ENCODE data around the gene EPC2.

The EPC2 gene, protein sequence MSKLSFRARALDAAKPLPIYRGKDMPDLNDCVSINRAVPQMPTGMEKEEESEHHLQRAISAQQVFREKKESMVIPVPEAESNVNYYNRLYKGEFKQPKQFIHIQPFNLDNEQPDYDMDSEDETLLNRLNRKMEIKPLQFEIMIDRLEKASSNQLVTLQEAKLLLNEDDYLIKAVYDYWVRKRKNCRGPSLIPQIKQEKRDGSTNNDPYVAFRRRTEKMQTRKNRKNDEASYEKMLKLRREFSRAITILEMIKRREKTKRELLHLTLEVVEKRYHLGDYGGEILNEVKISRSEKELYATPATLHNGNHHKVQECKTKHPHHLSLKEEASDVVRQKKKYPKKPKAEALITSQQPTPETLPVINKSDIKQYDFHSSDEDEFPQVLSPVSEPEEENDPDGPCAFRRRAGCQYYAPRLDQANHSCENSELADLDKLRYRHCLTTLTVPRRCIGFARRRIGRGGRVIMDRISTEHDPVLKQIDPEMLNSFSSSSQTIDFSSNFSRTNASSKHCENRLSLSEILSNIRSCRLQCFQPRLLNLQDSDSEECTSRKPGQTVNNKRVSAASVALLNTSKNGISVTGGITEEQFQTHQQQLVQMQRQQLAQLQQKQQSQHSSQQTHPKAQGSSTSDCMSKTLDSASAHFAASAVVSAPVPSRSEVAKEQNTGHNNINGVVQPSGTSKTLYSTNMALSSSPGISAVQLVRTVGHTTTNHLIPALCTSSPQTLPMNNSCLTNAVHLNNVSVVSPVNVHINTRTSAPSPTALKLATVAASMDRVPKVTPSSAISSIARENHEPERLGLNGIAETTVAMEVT

DNA sequence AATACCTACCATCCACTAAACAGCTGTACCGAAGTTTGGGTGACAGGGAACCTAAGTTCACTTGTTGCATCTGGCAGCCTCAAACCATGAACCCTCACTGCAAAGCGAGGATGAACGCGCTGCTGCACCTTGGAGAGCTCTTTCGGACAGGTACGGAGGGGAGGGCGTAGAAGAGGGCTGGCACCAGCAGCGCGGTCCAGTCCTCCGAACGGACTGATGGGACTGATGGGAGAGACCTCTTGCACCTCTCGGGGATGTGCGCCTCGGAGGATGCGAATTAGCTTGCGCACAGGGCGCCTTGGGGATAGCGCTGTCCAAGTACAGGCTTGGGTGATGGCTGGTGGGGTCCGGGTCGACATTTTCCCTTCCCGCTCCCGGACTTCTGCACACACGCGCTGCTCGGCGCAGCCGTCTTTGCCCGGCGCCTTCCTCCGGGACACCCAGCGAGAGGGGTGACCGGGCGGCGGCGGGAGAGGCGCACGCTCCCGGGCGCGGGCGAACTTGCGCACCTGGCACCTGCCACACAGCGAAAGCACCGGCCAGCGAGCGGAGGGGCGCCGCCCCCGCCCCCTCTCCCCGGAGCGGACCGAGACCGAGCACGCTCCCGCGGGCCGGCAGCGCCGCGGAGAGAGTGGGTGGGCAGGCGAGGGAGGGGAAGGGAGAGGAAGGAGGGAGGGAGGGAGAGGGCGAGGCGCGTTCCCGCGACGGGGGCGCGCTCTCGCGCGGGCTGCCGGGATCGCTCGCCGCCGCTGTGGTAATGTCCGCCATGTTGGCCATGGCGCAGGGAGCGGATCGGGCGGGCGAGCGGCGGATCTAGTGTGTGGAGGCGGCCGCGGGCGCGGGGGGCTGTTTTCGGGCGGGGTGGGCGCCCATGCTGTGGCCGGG is at the start of gene EPC2:
Gene EPC2 (plus strand): TSS at position 754 of the 885 bp plus-strand sequence. CDS start 267 bp downstream, outside the sequence.
- peak; percentile 65 to 80 for DNase-seq (ENCODE audit: low read depth in 2 of 2)

DNA sequence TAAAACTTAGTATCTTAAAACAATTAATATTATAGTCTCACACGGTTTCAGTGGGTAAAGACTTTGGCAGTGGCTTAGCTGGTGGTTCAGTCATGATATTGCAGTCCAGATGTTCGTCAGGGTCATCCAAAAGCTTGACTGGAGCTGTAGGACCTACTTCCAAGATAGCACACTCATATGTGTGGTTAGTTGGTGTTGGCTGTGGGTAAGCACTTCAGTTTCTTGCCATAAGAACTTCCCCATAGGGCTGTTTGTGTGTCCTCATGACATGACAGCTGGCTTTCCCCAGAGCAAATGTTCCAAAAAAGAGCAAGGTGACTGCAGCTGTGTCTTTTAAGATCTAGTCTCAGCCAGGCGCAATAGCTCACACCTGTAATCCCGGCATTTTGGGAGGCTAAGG is 48.5 kb upstream of the EPC2 start:
- DNase-seq (ENCODE audit: low read depth in 2 of 2), result no peak

DNA sequence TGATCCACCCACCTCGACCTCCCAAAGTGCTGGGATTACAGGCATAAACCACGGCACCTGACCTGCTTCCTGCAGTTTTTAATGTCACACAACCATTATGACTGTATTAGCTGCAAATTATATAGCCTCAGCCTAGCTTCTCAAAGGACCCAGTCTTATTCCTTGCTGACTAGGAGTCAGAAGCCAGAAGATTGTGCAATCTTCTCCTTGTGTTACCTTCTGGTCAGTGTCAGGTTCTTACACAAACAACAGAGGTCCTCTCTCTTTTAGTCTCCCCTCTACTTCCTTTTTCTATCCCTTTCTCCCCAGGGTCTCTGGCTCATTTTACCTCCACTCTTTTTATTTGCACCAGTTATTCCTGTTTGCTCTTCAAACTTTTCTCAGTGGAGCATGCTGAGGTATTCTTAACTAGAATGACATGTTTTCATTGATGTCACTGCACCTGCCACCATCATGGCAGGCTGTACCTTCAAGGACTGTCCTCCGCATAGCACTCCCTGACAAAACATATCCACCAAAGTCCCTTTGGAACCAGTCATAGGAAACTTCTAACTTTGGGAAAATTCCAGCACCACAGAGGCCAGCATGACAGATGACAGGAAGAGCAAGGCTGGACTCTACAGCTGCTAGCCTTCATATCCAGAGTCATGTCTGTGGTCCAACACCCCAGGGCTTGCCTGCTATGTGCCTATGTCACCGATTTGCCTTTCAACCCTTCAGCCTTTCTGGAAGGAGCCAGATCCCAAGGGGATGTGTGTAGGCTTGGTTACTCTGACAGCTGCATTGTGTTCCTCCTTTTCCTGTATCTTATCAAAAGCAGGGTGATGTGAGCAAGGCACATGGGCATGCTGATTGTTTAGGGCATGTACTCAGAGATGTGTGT is 45.2 kb upstream of the EPC2 start:
- no peak for DNase-seq (ENCODE audit: low read depth in 2 of 2)

DNA sequence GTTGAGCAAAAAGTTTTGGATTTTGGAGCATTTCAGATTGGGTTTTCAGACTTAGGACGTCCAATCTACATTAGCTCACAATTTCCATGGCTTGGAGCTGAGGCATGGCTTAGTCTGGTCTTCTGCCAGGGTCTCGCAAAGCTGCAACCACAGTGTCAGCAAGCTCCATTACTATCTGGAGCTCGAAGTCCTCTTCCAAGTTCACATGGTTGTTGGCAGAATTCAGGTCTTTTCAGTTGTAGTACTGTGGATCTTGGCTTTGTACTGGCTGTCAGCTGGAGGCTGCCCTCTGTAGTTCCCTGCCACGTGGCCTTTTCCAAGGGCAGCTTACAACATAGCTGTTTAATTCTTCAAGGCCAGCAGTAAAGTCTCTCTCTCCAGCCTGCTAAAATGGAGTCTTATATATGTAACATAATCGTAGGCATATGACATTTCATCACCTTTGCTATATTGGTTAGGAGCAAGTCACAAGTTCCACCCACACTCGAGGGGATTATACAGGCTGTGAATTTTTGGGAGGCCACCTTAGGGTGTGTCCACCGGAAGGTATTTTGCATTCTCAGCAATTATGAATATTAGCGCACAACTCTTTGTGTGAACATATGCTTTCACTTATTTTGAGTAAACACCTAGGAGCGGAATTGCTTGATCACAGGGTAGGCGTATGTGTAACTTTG is 41.5 kb upstream of the EPC2 start:
- DNase-seq (ENCODE audit: low read depth in 2 of 2), result no peak

DNA sequence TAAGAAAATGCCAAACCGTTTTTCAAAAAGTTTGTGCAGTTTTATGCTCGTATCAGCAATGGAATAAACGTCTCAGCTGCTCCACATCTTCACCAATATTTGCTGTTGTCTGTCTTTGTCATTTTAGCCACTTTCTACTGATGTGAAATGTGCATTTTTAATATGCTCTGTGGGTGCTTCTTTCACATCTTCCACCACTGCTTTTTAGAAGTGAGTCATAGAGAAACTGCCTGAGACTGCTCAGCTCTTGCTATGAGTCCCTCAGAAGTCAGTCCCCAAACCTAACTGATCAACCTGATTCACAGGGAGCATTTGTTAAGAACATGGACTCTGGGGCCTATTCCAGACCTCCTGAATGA is 41.0 kb upstream of the EPC2 start:
- DNase-seq (ENCODE audit: low read depth in 2 of 2), result no peak

DNA sequence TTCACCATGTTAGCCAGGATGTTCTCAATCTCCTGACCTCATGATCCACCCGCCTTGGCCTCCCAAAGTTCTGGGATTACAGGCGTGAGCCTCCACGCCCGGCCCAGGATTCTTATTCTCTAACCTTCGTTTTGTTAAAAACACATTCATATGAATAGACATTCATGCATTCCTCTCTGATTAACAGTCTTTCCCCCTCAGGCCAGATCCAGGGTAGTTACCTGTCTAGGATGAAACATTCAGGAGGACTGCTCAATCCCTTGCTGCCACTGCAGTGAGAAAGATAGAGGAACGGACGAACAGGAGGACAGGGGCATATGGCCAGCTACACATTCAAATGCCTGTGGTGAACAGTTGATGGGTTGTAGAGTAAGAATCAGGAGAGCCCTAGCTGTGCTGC is 39.6 kb upstream of the EPC2 start:
- DNase-seq (ENCODE audit: low read depth in 2 of 2), result no peak

DNA sequence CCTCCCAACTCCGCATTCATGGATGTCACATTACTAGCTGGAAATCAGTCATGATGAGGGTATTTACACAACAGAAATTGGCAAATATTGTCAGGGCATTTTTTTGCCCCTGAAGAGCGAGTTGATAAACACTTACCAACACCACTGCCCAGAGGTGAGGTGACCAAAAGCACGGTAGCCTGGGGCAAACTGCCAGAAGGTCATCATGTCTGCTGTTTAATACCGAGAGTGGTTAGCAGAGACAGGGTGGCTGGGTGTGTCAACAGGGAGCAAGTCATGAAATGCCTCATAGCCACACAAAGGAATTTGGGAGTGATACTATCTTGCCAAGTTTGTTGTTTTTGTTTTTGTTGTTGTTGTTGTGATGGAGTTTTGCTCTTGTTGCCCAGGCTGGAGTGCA is 37.0 kb upstream of the EPC2 start:
- DNase-seq (ENCODE audit: low read depth in 2 of 2), result no peak

DNA sequence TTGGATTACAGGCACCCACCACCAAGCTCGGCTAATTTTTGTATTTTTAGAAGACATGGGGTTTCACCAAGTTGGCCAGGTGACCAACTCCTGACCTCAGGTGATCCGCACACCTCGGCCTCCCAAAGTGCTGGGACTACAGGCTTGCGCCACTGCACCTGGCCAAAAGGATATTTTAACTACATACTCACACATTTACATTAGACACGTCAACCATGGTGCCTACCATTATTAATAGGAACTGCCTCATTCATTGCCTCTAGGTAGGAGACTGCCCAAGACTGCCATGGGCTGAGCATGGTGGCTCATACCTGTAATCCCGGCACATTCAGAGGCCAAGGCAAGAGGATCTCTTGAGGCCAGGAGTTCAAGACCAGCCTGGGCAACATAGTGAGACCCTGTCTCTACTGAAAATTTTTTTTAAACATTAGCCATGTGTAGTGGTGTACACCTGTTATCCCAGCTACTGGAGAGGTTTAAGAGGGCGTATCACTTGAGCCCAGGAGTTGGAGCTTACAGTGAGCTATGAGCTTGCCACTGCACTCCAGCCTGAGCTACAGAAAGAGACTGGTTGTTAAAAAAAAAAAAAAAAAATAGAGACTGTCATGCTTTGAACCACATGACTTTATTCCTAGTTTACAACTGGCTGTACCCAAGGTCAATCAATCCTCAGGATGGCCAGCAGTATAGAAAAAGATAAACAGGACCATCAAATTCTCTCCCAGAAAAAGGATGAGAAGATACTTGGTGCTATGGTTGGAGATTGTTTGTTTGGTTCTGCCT is 31.1 kb upstream of the EPC2 start:
- no peak for DNase-seq (ENCODE audit: low read depth in 2 of 2)

DNA sequence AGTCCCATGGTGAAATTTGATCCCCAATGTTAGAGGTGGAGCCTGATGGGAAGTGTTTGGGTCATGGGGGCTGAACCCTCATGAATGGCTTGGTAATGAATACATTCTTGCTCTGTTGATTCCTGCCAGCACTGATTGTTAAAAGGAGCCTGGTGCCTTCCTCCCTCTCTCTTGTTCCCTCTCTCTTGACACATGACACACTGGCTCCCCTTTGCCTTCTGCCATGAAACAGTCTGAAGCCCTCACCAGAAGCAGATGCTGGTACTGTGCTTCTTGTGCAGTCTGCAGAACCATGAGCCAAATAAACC is 30.6 kb upstream of the EPC2 start:
- DNase-seq (ENCODE audit: low read depth in 2 of 2), result no peak

DNA sequence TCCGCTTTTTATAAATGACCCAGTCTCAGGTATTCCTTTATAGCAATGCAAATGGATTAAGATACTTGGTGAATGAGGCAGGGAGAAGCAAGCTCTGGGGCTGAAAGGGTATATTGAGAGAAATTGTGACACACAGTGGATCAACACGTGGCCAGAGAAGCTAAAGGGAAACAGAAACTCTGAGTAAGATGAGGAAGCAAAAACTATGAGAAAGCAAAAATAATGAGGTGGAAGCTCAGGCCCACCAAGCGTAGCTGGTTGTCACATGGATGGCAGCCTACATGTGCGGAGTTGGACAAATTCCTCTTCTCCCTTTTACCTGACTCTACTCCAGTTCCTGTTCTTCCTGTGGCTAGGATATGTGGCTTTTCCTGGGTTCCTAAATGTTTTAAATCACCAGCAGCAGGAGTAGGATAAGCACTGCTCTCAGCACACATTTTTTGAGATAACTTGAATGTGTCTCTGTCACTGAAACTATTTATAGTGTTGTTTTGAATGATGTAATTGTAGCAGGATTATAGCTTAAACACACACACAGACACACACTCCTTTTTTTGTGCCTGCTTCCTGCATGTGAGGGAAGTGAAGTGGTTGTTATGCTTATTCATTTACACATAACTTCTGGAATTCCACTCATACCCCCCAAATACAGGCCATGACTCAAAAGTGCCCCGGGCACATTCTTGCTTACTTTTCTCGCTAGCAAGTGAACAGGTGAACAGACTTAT is 30.1 kb upstream of the EPC2 start:
- DNase-seq (ENCODE audit: low read depth in 2 of 2), result no peak

DNA sequence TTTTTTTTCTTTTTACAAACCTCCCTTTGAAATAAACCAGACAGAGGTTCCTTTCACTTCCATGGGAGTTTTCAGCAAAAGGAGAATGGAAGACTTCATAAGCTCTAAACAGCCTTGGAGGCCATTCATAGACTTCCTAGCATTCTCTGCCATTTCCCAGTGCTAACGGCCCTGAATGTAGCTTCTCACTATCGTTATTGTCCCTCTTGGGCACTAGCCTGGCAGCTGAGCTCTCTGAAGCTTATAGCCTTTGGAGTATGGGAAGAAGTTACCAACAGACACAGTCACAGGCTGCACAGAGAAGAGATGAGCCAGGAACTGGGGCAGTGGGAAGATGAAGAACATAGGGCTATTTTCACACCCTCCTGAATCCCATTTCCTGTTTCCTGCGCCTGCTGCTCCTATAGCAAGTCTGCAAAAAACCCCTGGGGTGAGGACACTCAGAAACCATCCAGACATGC is 29.1 kb upstream of the EPC2 start:
- DNase-seq (ENCODE audit: low read depth in 2 of 2), result no peak

DNA sequence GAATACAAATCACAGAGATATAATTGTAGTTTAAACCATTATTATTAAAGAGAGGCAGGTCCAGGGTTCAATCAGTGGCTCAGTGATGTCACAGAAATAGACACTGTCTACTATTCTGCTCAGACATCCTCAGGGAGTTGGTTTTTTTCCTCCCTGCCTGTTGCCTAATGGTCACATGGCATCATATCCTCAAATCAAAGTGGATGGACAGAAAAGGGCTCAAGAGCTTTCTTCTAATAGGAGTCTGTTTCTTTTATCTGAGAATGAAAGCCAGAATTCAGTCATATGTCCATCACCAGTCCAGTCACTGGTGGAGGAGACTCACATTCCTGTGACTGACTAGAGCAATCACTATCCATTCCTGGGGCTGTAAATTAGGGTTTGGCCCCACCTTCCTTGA is 27.9 kb upstream of the EPC2 start:
- no peak for DNase-seq (ENCODE audit: low read depth in 2 of 2)

DNA sequence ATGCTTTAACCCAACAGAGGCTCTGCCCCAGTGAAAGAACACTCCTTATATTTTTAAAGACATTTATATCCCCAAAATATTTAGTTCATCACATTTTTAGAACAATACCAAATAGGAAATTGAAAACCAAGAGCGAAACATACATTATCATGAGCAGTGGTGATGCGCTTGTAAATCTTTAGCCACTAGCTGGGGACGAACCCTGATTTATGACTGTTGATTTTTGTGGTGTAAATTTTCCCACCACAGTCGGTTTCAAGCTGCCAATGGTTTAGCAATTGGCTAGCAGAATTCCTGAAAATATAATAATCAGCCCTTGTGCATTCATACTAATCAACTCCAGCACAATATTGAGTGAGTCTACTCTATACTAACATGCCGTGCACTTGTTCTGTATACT is 27.3 kb upstream of the EPC2 start:
- no peak for DNase-seq (ENCODE audit: low read depth in 2 of 2)

DNA sequence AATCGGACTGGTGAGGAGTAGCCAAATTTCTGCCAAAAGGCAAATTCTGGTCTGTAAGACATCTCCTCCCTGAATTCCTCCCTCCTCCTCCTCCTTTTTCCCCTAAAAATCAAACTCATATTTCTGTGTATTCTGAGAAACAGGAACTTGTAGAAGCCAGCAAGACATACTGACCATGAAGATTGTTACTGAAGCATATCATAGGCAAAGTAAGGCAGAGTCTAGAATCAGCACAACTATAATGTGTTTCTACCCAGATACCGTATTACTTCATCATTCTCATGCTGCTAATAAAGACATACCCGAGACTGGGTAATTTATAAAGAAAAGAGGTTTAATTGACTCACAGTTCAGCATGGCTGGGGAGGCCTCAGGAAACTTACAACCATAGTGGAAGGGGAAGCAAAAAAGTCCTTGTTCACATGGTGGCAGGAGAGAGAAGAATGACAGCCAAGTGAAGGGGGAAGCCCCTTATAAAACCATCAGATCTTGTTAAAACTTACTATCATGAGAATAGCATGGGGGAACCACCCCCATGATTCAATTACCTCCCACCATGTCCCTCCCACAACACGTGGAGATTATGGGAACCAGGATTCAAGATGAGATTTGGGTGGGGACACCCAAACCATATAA is 24.9 kb upstream of the EPC2 start:
- DNase-seq (ENCODE audit: low read depth in 2 of 2), result no peak

DNA sequence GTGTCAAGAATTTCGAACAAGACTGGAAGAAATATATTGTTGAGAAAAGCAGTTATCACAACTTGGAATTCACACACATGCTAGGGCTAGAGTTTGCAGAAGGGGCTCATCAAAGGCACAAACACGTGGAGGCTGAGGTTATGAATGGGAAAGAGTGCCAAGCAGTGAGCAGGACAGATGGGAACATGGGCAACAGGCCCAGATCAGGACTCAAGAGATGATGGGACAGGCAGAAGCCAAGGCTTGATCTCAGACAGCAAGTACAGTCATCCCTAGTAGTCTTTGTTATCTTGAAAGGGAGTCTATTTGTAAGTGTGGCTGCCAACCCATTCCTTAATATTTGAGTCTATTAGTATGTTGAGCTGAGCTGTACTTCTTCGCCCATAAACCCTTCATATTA is 22.2 kb upstream of the EPC2 start:
- DNase-seq (ENCODE audit: low read depth in 2 of 2), result no peak

DNA sequence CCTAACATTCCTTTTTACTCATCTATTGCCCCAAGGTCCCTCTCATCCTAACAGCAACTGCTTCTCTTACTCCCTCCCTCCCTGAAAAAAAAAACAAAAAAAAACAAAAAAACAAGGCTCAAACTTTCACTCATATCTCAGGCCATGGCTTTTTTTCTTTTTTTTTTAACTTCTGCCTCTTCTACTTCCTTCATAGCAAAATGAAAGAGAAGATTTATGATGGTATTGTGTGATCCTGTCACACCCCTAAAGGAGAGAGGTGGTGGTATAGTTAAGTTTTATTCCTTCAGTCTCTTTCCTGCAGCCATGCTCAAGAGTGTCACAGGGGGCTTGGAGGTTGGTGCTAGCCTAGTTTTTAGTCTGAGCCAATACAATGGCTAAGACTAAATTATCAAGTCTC is 21.5 kb upstream of the EPC2 start:
- DNase-seq (ENCODE audit: low read depth in 2 of 2), result no peak

DNA sequence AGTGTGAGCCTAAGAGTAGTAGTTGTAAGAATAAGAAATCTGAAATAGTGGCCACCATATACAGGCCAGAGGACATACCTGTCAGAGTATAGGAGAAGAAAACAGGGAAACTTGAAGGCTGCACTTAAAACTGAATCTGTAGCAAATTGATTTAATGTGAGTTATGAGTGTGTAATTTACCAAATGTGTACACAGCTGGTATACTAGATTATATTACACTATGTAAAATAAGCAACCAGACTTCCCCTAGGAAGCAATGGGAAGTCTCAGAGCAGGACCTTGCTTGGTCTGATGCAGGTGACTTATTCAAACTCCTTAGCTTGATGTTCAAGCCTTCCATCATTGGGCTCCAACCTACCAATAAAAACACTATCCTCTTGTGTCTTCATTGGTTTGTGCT is 17.3 kb upstream of the EPC2 start:
- no peak for DNase-seq (ENCODE audit: low read depth in 2 of 2)

DNA sequence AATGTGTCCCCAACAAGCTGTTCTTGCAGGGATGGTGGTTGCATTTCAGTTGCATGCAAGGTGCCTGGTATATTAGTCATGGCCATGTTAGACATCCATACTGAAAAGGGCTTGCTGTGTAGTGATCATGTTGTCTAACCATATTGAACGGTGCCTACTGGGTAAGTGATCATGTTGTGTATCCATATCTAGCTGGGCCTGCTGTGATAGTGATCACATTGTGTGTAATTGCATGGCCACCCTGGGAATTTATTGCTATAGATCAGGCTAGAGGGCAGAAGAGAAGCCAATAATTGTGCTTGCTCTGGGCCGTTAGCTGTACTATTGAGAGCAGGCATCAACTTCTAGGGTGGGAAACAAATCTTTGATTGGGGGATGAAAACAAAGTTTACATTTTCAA is 9.8 kb upstream of the EPC2 start:
- no peak for DNase-seq (ENCODE audit: low read depth in 2 of 2)

DNA sequence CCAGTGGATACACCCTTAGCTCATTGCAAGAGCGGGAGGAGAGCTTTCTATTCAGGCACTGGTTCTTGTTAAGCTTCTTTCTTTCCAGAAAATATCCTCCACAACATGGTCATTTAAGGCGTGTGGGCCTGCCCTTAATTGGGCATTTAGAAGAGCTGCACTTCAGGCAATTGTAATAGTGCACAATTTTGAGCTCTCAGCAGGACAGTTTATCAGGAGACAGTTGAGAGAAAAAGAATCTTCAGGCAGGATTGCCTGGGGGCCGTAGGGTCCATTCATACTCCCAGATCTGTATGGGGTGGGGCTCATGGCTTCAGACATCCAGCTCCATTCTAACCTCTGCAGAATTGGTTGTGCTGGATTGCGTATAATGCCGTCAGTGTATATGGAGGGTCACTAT is 6.0 kb upstream of the EPC2 start:
- no peak for DNase-seq (ENCODE audit: low read depth in 2 of 2)

Data from stimulated activated CD4-positive, alpha-beta T cell treated with anti-CD3 and anti-CD28 coated beads, Interleukin-1b, Interleukin-23, amount 100 ng/mL, for 1 hour (primary cell).